ENCODE measurements around the gene TNNC2.
"Not testable (repeated sequence)": the region's sequence is repeated elsewhere in the genome, so short reads cannot be mapped to it uniquely, and the experiment has no call there.

GRCh38 chr20:45797955-45798354 lies 29.2 kb downstream of the TNNC2 start:
- not testable (repeated sequence) for TF ChIP-seq CTCF (IDR thresholded peaks at IDR 0.05; ENCODE audit: low read depth, low read length); POLR2A (IDR thresholded peaks at IDR 0.05; ENCODE audit: extremely low read depth, insufficient read length); MAX (IDR thresholded peaks at IDR 0.05; ENCODE audit: low read depth, low read length); MYC (IDR thresholded peaks at IDR 0.05; ENCODE audit: low read depth, low read length)
